ENCODE results near the gene TM4SF1.
"Not testable (repeated sequence)": the region's sequence is repeated elsewhere in the genome, so short reads cannot be mapped to it uniquely, and the experiment has no call there.

The TM4SF1 gene

DNA sequence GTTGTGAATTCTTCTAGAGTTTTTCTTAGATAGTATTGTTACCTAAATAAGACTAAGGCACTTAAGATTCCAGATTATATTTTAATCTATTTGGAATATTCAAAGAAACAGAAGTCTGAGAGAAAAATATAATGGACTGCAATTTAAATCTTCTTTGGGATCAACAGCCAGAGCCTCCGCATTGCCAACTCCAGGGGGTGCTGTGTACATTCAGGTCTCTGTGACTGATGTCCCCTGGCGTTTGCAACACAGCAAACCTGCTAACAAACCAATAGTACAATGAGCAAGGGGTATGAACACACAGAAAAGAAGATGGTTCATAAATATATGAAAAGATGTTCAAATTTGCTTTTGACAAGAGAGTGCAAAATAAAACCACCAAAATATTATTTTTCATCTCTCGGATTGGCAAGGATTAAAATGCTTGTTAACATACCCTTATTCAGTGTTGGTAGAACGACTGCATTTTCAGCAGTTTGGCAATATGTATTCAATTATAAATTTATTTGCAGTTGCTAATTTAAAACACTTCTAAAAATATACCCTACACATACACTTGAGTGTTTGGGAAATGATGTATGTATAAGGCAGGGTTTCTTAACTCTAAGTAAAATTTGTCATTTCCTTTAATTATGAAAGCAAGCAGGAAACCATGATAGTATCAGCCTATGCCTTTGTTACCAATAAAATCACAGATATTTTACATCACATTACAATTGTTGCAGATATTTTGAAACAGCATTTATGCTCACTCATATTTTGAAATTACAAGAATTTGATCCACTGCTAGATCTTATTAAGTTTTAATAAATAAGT is 16.1 kb upstream of the TM4SF1 start:
- peak; percentile 51 for DNase-seq

DNA sequence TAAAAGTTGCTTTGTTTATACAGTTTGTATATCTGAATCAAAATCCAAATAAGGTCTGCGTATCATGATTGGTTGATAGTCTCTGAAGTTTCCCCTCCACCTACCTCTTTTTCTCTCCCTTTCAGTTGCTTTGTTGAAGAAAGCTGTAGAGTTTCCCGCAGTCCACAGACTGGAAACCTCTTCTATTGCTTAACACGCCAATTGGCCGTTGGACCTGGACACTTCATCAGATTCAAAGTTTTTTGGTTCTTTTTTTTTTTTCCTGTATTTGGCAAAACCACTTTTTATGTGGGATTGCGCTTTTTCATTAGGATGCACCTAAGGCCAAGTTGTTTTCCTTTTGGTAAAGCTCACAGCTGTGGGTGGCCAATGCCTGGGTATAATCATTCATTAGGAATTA is 14.5 kb upstream of the TM4SF1 start:
- no peak for DNase-seq

DNA sequence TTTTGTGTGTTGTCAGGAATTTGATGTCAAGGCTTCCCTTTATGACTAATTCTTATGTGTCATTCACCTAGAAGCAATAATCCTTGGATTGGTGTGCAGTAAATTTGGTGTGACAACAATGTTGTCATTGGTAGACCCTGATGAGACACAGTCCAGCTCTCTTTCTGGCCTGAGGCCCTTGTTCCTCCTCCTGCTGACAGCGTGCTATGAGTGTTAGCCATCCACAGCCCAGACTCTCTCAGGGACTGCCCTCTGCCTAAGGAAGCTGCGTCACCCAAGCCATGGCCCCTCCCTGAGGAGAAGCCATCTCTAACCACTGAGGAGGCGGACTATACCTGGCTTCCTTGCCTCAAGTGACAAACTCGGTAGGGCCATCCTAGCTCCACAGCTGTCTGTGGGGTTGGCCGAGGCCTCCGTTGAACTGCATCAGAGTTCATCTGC is 13.3 kb upstream of the TM4SF1 start:
- no peak for DNase-seq

DNA sequence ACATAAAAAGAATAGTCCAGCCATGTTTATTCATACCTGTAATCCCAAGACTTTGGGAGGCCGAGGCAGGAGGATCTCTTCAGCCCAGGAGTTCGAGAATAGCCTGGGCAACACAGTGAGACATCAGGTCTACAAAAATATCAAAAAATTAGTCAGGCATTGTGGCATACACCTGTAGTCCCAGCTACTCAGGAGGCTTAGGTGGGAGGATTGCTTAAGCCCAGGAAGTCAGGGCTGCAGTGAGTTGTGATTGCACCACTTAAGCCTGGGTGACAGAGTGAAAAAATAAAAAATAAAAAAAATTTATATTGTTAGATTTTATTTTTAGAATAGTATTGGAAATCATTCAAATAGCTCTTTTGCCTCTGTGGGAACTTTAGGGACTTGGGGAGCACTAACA is 12.8 kb upstream of the TM4SF1 start:
- no peak for DNase-seq

DNA sequence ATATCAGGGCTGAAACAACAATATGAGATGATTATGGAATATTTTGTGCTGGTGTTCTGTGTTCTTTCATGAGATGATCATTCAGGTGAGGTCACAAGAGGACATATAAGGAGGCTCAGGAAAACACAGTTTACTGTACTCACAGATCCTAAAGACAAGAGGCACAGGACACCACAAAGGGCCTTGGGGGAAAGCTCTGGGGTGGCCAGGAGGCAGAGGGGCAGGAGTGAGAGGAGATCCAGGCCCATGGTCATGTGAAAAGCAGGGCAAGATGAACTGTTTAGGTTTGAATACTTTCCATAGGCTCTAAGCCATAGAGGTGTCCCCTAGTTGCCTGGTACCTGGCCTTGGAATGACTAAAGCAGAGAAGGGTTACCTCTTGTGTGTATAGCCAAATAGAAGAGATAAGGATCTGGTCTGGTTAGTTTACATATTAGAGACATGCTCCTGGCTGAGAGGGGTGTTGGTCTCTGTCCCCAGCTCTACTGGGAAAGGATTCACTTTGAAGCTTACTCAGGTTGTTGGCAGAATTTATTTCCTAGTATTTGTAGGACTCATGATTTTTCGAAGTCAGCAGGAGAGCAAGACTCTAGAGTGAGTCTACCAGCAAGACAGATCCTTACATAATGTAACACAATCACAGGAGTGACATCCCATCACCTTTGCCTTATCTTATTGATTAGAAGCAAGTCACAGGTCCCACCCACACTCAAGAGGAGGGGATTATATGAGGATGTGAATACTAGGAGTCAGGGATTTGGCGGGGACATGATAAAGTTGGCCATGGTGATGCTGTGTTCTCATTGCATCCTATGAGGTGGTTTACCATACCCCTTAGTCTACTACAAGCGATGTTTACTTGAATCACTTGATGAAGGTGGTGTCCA is 11.3 kb upstream of the TM4SF1 start:
- DNase-seq, result no peak

DNA sequence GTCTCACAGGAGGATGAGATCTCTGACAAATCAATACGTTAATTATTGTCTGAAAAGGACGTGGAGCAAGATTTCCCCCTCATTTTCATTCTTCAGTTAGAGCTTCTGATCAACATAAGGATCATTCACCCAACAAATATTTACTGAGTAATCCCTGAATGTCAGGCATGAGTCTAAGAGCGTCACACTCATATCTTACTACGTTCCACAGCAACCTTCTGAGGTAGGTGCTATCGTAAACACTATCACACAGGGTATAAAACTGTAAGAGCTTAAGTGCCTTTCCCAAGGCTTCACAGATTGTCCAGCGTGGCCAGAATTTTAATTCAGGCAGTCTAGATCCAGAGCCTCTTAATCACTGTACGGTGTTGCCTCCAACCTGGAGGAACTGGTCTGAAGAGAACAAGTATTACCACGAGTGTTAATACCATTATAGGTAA is 10.6 kb upstream of the TM4SF1 start:
- no peak for DNase-seq

DNA sequence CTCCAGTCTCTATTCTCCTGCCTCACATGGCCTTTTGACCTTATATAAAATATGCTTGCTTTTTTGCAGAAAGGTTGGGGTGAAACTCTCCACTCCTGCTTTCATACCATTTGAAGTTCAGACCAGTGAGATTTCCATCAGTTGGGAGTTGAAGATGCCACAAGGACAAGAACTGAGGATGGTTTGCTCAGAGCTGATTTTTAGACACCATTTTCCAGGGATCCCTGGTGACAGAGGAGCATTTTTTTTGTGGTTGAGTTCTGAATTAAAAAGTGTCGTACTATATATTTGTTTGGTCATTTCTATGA is 8.8 kb upstream of the TM4SF1 start:
- DNase-seq, result no peak

DNA sequence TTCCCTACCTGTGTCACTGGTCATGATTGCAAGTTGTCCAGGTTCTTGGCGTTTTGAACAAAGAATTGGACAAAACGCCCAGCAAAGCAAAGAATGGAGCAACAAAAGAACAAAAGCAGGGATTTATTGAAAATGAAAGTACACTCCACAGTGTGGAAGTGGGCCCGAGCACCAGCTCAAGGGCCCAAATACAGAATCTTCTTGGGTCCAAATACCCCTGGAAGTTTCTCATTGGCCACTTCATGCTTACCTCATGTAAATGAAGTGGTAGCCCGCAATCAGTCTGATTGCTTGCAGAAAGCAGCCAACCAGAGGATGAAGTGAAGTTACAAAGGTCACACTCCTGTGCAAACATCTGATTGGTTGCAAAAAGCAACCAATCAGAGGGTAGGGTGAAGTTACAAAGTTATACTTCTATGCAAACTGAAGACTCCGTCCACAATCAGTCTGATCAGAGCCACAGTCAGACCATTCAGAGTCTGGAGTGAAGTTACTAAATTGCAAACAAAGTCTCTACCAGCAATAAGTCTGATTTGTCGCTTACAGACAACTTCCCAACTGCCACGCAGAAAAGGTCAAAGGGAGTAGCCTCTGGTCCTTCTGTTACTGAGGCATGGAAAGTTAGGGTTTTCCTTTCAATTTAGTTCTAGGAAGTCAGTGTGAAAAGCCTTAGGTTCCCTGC is 8.3 kb upstream of the TM4SF1 start:
- no peak for DNase-seq

DNA sequence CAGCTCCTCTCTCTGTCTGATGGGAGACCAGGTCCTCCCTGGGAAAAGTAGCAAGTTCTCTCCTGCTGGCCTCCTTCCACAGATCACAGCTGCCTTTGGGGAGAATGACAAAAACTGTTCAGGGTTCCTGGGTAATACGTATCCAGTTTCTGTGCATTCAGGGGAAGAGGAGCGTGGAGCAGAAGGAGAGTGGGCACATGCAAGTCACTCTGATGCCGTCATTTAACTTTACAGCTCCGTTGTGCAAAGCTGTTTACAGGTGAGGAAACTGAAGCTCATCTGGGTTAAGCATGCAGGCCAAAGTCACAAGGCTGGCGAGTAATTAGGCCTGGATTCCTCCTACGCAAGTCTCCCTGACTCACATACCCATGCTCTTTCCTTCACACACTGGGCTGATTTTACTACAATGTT is 7.5 kb upstream of the TM4SF1 start:
- DNase-seq, result no peak

DNA sequence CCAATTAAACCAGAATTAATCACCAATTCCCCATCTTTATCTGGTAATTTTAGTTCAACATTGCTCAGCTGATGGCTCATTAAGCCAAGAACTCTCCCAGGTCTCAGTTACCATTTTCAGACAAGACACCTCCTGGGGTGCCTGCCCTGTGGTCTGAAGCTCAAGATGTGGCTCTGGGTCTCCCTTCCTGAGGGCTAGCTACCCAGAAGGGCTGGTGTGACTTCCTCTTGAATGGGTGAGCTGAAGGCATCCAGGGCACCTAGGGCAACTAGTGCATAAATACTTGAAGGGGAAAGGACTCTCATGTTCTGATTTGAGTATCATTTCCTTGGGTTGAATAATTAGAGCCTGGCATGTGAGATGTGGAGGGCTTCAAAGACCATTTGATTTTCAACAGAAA is 6.7 kb upstream of the TM4SF1 start:
- no peak for DNase-seq

DNA sequence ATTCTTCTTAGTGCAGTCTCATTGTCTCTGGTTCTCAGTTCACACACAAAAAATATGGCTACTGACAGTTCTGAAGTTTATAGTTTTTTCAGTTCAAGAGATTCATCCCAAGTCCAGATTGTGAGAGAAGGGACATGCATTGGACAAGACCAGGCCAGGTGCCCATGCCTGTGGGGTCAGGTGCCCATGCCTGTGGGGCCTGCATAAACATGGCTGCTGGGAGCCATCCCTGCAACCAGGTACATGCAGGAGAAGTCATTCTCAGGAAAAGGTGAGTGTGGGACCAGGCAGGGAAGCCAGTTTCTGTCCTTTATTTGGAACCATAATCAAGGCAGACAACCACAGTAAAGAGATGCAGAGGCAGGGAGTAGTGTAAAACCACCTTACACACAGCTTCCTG is 6.3 kb upstream of the TM4SF1 start:
- no peak for DNase-seq

DNA sequence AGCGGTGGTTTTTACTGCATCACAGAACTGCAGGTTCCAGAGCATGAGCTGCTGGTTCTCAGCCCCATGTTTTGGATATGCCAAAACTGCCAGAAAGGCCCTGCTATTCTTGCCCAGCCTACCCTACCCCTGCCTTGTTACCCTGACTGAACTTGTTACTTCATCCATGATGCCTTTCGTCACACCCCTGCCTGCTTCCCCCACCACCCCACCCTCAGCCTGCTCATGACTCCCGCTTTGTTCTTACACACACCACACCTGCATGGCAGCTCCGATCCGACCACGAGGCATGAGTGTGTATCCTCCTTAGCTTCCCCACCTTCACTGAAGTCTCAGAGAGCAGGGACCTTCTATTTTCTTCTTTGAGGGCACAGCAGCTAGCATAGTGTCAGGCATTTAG is 5.1 kb upstream of the TM4SF1 start:
- no peak for DNase-seq

DNA sequence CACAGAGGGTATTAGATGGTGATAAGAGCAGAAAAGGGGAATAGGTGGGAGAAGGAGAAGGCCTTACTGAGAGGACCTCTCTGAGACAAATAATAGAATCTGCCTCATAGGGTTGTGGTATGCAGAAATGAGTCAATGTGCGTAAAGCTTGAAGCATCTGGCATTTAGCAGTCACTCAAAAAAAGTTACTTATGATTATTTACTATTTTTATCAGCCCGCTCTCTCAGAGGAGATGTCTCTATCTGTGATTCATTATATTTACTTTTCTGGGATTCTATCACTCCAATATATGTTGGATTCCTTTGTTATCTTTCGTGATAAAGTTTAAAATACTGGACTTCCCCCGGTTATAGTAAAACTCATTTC is 4.6 kb upstream of the TM4SF1 start:
- DNase-seq, result no peak

DNA sequence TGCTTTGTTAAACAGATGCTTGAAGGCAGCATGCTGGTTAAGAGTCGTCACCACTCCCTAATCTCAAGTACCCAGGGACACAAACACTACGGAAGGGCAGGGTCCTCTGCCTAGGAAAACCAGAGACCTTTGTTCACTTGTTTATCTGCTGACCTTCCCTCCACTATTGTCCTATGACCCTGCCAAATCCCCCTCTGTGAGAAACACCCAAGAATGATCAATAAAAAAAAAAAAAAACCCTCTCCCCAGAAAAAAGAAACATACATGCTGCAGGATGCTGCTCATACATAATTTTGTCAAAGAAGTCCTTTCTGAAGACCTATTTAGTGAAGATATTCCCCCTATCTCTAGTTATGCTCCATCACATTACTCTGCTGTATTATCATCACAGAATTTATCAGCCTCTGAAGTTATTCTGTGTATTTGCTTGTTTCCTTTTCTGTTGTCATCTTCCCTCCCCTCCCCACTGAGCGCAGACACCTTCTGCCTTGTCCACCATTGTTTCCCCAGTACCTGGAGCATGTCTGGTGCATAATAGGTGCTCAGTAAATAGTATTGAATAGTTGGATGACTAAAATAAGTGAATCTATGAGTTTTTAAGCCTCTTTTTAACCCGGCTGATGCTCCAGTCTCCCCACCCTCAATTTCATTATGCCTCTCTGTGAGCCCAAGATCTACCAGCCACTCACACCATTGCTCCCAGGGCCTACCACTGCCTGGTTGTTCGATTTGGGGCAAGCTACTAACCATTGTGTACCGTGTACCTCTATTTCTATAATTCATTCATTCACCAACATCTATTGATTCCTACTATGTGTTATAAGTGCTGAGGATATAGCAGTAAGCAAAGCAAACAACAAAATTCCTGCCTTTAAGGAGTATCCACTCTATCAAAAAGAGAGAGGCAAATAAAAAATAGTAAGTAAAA is 4.0 kb upstream of the TM4SF1 start:
- no peak for DNase-seq

DNA sequence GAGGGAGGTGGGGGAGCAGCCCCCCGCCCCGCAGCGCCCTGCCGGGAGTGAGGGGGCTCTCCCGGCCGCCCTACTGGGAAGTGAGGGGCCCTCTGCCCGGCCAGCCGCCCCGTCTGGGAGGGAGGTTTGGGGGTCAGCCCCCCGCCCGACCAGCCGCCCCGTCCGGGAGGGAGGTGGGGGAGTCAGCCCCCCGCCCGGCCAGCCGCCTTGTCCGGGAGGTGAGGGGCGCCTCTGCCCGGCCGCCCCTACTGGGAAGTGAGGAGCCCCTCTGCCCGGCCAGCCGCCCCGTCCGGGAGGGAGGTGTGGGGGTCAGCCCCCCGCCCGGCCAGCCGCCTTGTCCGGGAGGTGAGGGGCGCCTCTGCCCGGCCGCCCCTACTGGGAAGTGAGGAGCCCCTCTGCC is 2.8 kb upstream of the TM4SF1 start:
- not testable (repeated sequence) for DNase-seq

DNA sequence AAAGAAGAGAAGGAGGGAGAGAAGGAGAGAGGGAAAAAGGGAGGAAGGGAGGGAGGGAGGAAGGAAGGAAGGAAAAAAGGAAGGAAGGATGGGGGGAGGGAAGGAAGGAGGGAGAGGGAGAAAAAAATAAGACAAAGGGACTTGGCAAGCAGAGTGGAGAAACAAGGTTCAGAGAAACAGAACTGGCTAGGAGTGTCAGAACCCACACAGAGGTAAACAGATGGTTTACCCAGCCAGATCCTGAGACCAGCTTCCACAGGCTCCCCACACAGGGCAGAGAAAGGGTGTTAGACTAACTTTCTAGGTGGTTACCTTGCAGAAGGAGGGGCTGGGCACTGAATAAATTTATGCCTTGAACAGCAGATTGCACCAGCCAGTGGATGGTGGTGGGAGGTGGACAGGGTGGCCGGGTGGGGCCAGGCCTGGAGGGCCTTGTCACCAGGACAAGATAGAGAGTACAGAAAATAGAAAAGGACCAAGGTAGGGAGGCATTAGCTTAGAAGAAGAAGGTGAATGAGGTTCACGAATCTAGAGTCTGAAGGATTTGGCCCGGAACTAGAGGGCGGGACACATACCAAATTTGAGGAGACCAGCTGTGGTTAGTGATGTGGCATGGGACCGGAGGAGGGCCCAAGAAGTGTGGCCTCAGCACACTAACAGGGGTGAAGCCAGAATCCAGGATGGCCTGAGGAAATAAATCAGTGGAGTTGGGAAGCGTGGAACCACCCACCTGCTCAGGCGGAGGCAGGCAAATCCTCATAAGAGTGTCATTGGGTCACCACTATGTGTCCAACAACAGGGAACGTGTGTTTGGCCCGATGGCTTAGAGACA is 1.2 kb upstream of the TM4SF1 start:
- DNase-seq, result no peak

DNA sequence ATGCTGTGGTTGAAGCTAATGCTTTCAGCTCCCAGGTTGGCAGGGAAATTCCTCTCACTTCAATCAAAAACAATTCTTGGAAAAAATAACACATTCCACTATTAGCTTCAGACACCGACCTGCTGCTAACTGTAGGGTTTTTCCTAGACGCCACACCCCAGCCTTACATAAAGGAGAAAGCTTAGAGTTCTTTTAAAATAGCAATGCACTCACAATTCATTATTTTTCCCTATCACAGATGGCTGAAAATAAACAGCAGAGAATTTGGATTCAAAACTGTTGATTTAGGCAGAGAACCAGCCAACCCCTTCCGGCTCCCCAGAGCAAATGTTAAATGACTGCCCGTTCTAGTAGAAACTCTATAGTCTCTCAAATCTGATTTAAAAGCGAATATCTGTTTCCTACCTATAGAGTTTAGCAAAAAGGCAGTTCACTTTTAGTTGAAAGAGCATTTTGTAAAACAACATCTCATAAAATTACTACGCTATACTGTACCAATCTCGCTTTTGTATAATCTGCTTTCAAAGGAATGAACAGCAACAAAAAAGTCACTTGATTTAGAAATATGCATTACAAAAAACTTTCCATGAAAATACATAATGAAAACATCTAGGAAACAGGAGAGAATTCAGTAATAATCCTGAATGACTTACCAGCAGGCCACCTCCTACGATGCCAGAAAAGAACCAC is 586 bp downstream of the TM4SF1 start:
- DNase-seq, result no peak

DNA sequence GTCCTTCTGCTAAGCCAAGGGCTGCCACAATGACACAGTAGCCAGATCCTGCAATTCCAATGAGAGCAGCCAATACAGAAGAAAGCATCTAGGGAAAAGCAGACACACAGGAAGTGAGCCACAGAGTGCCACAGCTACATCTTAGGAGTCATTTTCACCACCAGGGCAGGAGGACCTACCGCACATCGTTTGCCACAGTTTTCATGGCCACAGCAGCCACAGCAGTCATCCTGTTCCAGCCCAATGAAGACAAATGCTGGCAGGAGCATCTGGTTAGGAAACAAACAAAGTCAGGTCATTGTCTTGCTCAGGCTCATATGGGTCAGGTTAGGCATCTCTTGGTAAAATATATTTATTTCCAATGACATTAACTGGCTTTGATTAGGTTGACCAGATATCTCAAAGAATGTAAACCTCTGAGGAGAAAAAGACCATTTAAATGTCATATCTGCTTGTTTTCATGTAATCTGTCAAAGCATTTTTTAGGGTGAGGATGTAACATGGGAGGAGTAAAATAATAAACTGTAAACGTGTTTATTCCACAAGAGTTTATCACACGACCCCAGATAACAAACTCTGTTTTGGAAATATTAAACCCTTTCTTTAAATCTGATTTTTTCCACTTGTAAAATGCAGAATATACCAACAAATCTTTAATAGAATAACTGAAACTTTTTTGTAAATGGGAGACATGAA is 1.8 kb downstream of the TM4SF1 start:
- DNase-seq, result no peak

DNA sequence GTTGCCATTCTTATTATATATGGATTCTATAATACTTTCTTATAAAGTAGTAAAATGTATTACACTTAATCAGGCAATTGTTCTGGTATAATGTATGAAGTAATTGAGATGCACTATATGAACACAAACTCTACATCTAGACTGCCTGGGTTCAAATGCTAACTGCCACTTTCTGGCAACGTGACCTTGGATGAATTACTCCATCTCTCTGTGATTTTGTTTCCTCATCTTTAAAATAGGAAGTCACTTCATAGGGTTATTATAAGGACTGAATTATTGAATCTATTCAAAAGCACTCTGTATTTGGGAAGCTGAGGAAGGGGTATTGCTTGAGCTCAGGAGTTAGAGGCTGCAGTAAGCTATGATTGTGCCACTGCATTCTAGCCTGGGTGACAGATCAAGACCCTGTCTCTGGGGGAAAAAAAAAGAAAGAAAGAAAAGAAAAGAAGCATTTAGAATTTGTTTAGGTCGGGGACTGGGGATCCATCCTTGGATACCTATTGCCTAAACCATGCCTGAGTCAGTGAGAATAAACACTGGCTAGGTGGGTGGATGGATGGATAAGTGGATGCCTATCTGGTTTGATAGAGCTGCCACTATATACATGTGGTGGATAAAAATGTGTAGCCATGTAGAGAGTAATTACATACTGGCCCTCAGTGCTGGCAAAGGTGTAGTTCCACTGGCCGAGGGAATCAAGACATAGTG is 2.5 kb downstream of the TM4SF1 start:
- DNase-seq, result no peak

DNA sequence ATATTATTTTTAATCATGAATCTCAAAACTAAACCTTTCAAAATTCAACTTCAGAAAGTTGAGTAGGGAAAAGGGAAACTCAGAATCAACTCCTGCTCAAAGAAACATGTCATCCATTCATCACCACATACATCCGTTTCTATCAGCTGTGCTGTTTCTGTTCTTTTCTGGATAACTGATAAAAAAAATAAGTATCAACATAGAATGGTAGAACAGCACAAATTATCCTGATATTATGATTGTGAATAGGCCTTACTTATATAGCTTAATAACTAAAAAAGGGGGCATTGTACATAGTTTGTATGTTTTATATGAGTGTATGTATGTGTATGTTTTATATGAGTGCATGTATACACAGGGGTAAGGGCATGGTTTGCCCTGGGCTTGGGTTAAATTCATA is 3.1 kb downstream of the TM4SF1 start:
- DNase-seq, result no peak

All from stimulated activated CD8-positive, alpha-beta memory T cell treated with anti-CD3 and anti-CD28 coated beads, Interleukin-4, amount 100 ng/mL, for 48 hours (primary cell).